Smooth muscle cell (in vitro differentiated cells): Measurements from ENCODE around the gene PGM1. TPM values are rescaled to one million over a fixed set of nuclear protein-coding genes. Genes with fewer than 3 reads are reported as not detected.
A peak's percentile ranks its signal among the peaks of the same experiment; 100 is the strongest.

Experiments
- DNase-seq: peaks from one replicate; lab custom pipeline; 2025; ENCODE audit not compliant: unreplicated experiment; lab: John Stamatoyannopoulos, UW
- H2AFZ ChIP-seq: fragments of 200-600 bp; sonication (generic); 2 replicates; pipeline ENCODE4 v1.6.0; 2016; ENCODE audit warnings: antibody characterized with exemption, low read depth, mild to moderate bottlenecking
- H3F3A ChIP-seq: fragments of 200-600 bp; sonication (generic); 2 replicates; pipeline ENCODE4 v1.6.0; 2017; ENCODE audit warnings: antibody characterized with exemption, low read depth
- H3K27ac ChIP-seq: fragments of 200-600 bp; sonication (generic); 2 replicates; pipeline ENCODE4 v1.5.1; 2016; ENCODE audit warnings: low read depth, mild to moderate bottlenecking
- H3K27me3 ChIP-seq: fragments of 200-600 bp; sonication (generic); 2 replicates; pipeline ENCODE4 v1.6.1; 2016; ENCODE audit warnings: low read depth, mild to moderate bottlenecking
- H3K36me3 ChIP-seq: fragments of 200-600 bp; sonication (generic); 2 replicates; pipeline ENCODE4 v1.5.1; 2016; ENCODE audit warnings: low read depth
- H3K4me1 ChIP-seq: fragments of 200-600 bp; sonication (generic); 2 replicates; pipeline ENCODE4 v1.5.1; 2016; ENCODE audit warnings: low read depth
- H3K4me2 ChIP-seq: fragments of 200-600 bp; sonication (generic); 2 replicates; pipeline ENCODE4 v1.6.0; 2016; ENCODE audit warnings: mild to moderate bottlenecking
- H3K4me3 ChIP-seq: fragments of 200-600 bp; sonication (generic); 2 replicates; pipeline ENCODE4 v1.5.1; 2016; ENCODE audit warnings: mild to moderate bottlenecking
- H3K79me2 ChIP-seq: fragments of 200-600 bp; sonication (generic); 2 replicates; pipeline ENCODE4 v1.6.0; 2016; ENCODE audit warnings: low read depth, mild to moderate bottlenecking
- H3K9ac ChIP-seq: fragments of 200-600 bp; sonication (generic); 2 replicates; pipeline ENCODE4 v1.6.0; 2016; ENCODE audit warnings: low read depth
- H3K9me3 ChIP-seq: fragments of 200-600 bp; sonication (generic); replicated peaks from 2 replicates; pipeline ENCODE4 v1.5.1; 2016; ENCODE audit warnings: low read depth
- H4K20me1 ChIP-seq: fragments of 200-600 bp; sonication (generic); 2 replicates; pipeline ENCODE4 v1.6.0; 2016; ENCODE audit warnings: low read depth
- CTCF ChIP-seq: fragments of 200-600 bp; sonication (generic); IDR thresholded peaks from 2 replicates; pipeline ENCODE4 v1.5.1; 2017; ENCODE audit warnings: borderline replicate concordance, mild to moderate bottlenecking, antibody characterized with exemption; ENCODE audit not compliant: insufficient read depth, poor library complexity, severe bottlenecking
- WGBS: methylation state at CpG from one replicate; pipeline ENCODE4 v1.1.7; 2016; ENCODE audit warnings: low lambda C conversion rate; 5-methylcytosine and 5-hydroxymethylcytosine counted together
- polyA plus RNA-seq: library from polyadenylated mRNA; unstranded; fragments of >200 nt; fragmentation: Nextera tagmentation; extraction: Ambion mirVana; gene quantifications from 2 replicates; pipeline ENCODE4 v1.2.1, GENCODE V29; 2016
- total RNA-seq: library from RNA; depleted of rRNA; stranded (reverse); fragments of >200 nt; gene quantifications from 2 replicates; pipeline ENCODE4 v1.2.3, GENCODE V29; 2014

PGM1 gene
- total and polyA plus RNA-seq, 2 experiments from 2014 or later: 72.7 to 87.6 TPM

GRCh38 chr1:63691701-63692425 lies 98.7 kb downstream of the PGM1 start:
- Histone ChIP-seq H3K27ac (no peak overlapping the region), H3K4me1 (no peaks in the 10 kb centered on the region), H3K9ac (no peak overlapping the region), H3K27me3 (no peaks in the 10 kb centered on the region), H3K4me3 (no peak overlapping the region), H3F3A (peaks cover 4% of the 10 kb centered on the region), H3K79me2 (no peaks in the 10 kb centered on the region), H3K36me3 (no peaks in the 10 kb centered on the region), H2AFZ (no peak overlapping the region), H3K4me2 (peak overlapping the region; percentile 7), H4K20me1 (no peaks in the 10 kb centered on the region), H3K9me3 (no peaks in the 10 kb centered on the region)
- TF ChIP-seq CTCF: peak; percentile 71
- no peak for DNase-seq
- WGBS: 2% methylated on average over 6 of the region's 6 CpGs

GRCh38 chr1:63693944-63694571 lies 100.8 kb downstream of the PGM1 start:
- H2AFZ ChIP-seq: no peak overlapping the region
- no peak for DNase-seq
- no peaks in the 10 kb centered on the region for H3K4me1 ChIP-seq
- WGBS: 69% methylated on average over 2 of the region's 2 CpGs
- H3K9me3 ChIP-seq: no peaks in the 10 kb centered on the region
- H3K4me3 ChIP-seq: no peak overlapping the region
- H3K36me3 ChIP-seq: no peaks in the 10 kb centered on the region
- no peak for TF ChIP-seq CTCF
- H3K4me2 ChIP-seq: peak overlapping the region; percentile 17
- H4K20me1 ChIP-seq: no peaks in the 10 kb centered on the region
- peaks cover 4% of the 10 kb centered on the region for H3F3A ChIP-seq
- no peaks in the 10 kb centered on the region for H3K27me3 ChIP-seq
- no peak overlapping the region for H3K27ac ChIP-seq
- no peaks in the 10 kb centered on the region for H3K79me2 ChIP-seq
- no peak overlapping the region for H3K9ac ChIP-seq

GRCh38 chr1:63698001-63698838 lies 105.0 kb downstream of the PGM1 start:
- no peak for TF ChIP-seq CTCF
- Histone ChIP-seq H3K9ac (no peak overlapping the region), H4K20me1 (no peaks in the 10 kb centered on the region), H3K4me2 (peak overlapping the region; percentile 70), H3K4me1 (no peaks in the 10 kb centered on the region), H3K4me3 (no peak overlapping the region), H3K27me3 (no peaks in the 10 kb centered on the region), H3K79me2 (no peaks in the 10 kb centered on the region), H3K36me3 (no peaks in the 10 kb centered on the region), H3K27ac (peak overlapping the region; percentile 8), H2AFZ (no peak overlapping the region), H3K9me3 (no peaks in the 10 kb centered on the region), H3F3A (peaks cover 4% of the 10 kb centered on the region)
- DNase-seq: no peak
- WGBS: 38% methylated on average over 13 of the region's 13 CpGs
